ENCODE data around the gene ATG9A.
"Not testable (repeated sequence)": the region's sequence is repeated elsewhere in the genome, so short reads cannot be mapped to it uniquely, and the experiment has no call there.

The ATG9A gene

GRCh38 chr2:219204425-219205164 lies 24.8 kb downstream of the ATG9A start:
- DNase-seq = no peak

GRCh38 chr2:219201331-219201730 lies 28.1 kb downstream of the ATG9A start:
- DNase-seq = not testable (repeated sequence)

GRCh38 chr2:219200502-219201326 lies 28.7 kb downstream of the ATG9A start:
- not testable (repeated sequence) for DNase-seq

- DNase-seq = no peak
Measured at GRCh38 chr2:219199470-219200211, 29.8 kb downstream of the ATG9A start.

- DNase-seq = no peak
Measured at GRCh38 chr2:219198974-219199373, 30.5 kb downstream of the ATG9A start.

- DNase-seq = no peak
Measured at GRCh38 chr2:219197388-219197787, 32.0 kb downstream of the ATG9A start.

GRCh38 chr2:219186754-219187456 lies 42.5 kb downstream of the ATG9A start:
- no peak for DNase-seq

- no peak for DNase-seq
Measured at GRCh38 chr2:219184121-219184520, 45.3 kb downstream of the ATG9A start.

GRCh38 chr2:219183151-219183772 lies 46.2 kb downstream of the ATG9A start:
- no peak for DNase-seq

GRCh38 chr2:219182331-219183150 lies 46.9 kb downstream of the ATG9A start:
- no peak for DNase-seq

- no peak for DNase-seq
Measured at GRCh38 chr2:219181531-219181930, 47.9 kb downstream of the ATG9A start.

GRCh38 chr2:219180961-219181360 lies 48.5 kb downstream of the ATG9A start:
- no peak for DNase-seq

GRCh38 chr2:219179601-219180465 lies 49.6 kb downstream of the ATG9A start:
- no peak for DNase-seq

GRCh38 chr2:219178377-219179175 lies 50.9 kb downstream of the ATG9A start:
- no peak for DNase-seq

- DNase-seq = peak; percentile 36
Measured at GRCh38 chr2:219177552-219178376, 51.7 kb downstream of the ATG9A start, which contains the start of gene RETREG2. RETREG2 (plus strand) TSS chr2:219178275; CDS start chr2:219178353, 78 bp downstream.

GRCh38 chr2:219176818-219177551 lies 52.5 kb downstream of the ATG9A start, which contains the start of gene CNPPD1:
CNPPD1 (minus strand) TSS chr2:219176925; CDS start chr2:219176828, 97 bp downstream.
- DNase-seq = peak; percentile 36
